Esophagus squamous epithelium (tissue), 4 donors: ENCODE measurements around the gene HMGN4.

Experiments
- CTCF ChIP-seq, 6 experiments: fragments of 450-650 bp in 4 of 6; fragments of 200-600 bp in 2 of 6; sonication (generic) in 2 of 6; IDR thresholded peaks; one replicate each; pipeline ENCODE4 v1.5.1; 2016 to 2019; ENCODE audit warnings: antibody characterized with exemption in 6 of 6, mild to moderate bottlenecking in 4 of 6, moderate library complexity in 4 of 6
- POLR2A ChIP-seq, 4 donors: fragments of 450-650 bp; IDR thresholded peaks; one replicate each; pipeline ENCODE4 v1.6.1; 2017; ENCODE audit warnings: antibody characterized with exemption in 4 of 4, mild to moderate bottlenecking in 4 of 4, moderate library complexity in 3 of 4

GRCh38 chr6:26519359-26519758, 18.8 kb upstream of the HMGN4 start:
- no peak for TF ChIP-seq POLR2A (IDR thresholded peaks at IDR 0.05)
- TF ChIP-seq CTCF (IDR thresholded peaks at IDR 0.05): no peak
